GM12874 (cell line): ENCODE results near the gene IL31RA.

Experiments
- CTCF ChIP-seq: IDR thresholded peaks from 2 replicates; pipeline ENCODE4 v1.5.1; 2011; ENCODE audit warnings: low read depth, mild to moderate bottlenecking, control low read depth, low read length, moderate library complexity; ENCODE audit not compliant: insufficient read depth

The IL31RA gene

GRCh38 chr5:55903121-55903701 is 52.1 kb downstream of the IL31RA start:
- TF ChIP-seq CTCF: no peak

GRCh38 chr5:55904152-55904551 is 53.0 kb downstream of the IL31RA start:
- TF ChIP-seq CTCF: no peak

GRCh38 chr5:55905251-55905650 is 54.1 kb downstream of the IL31RA start:
- no peak for TF ChIP-seq CTCF

- TF ChIP-seq CTCF: no peak
These were observed 56.8 kb downstream of the IL31RA start for GRCh38 chr5:55907927-55908326.

GRCh38 chr5:55908804-55909203 is 57.6 kb downstream of the IL31RA start:
- no peak for TF ChIP-seq CTCF

GRCh38 chr5:55911784-55912653 is 60.9 kb downstream of the IL31RA start:
- no peak for TF ChIP-seq CTCF

GRCh38 chr5:55913466-55914413 is 62.6 kb downstream of the IL31RA start:
- TF ChIP-seq CTCF: no peak
